Effector memory CD4-positive, alpha-beta T cell (primary cell): Measurements from ENCODE around the gene ITGA7.

Source experiments
- DNase-seq, 3 donors: peaks; one replicate each; pipeline ENCODE4 v3.0.0-alpha.2; 2020
- H3K27ac ChIP-seq: 2 replicates; pipeline ENCODE4 v1.7.0; 2013; ENCODE audit warnings: mild to moderate bottlenecking, low read length, moderate library complexity; ENCODE audit not compliant: insufficient read depth, poor library complexity, severe bottlenecking
- H3K27me3 ChIP-seq: replicated peaks from 2 replicates; pipeline ENCODE4 v1.7.0; 2013; ENCODE audit warnings: mild to moderate bottlenecking, low read length; ENCODE audit not compliant: insufficient read depth, control insufficient read depth, poor library complexity, severe bottlenecking
- H3K36me3 ChIP-seq: 2 replicates; pipeline ENCODE4 v1.7.0; 2013; ENCODE audit warnings: mild to moderate bottlenecking, low read length, moderate library complexity; ENCODE audit not compliant: control insufficient read depth, insufficient read depth
- H3K4me1 ChIP-seq: 2 replicates; pipeline ENCODE4 v1.7.0; 2013; ENCODE audit warnings: low read length, mild to moderate bottlenecking; ENCODE audit not compliant: control insufficient read depth, insufficient read depth, poor library complexity, severe bottlenecking
- H3K4me3 ChIP-seq: 2 replicates; pipeline ENCODE4 v1.7.0; 2013; ENCODE audit warnings: low read length, low read depth, mild to moderate bottlenecking; ENCODE audit not compliant: insufficient read depth, poor library complexity, severe bottlenecking
- H3K9me3 ChIP-seq: 2 replicates; pipeline ENCODE4 v1.7.0; 2013; ENCODE audit warnings: mild to moderate bottlenecking, low read length, moderate library complexity; ENCODE audit not compliant: control insufficient read depth

ITGA7 gene

DNA sequence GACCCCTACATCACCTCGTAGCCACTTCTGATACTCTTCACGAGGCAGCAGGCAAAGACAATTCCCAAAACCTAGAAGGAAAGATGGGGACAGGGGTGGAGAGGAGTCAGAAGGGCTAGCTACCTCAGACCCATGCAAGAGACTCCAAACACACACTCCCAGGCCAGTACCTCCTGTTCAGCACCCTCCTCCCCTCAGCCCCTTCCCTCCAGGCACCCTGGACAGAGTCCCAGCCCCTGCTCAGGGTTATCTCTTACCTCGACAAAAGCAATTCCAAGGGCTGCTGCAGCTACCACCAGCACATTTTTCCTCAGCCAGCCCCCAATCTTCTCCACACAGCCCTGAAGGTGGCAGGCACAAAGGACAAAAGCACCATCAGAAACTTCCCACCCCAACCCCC, 17.9 kb upstream of the ITGA7 start:
- H3K4me3 ChIP-seq, result no peak overlapping the region
- H3K27ac ChIP-seq, result no peak overlapping the region
- H3K4me1 ChIP-seq, result peaks cover 26% of the 10 kb centered on the region
- no peaks in the 10 kb centered on the region for H3K27me3 ChIP-seq
- no peaks in the 10 kb centered on the region for H3K9me3 ChIP-seq
- H3K36me3 ChIP-seq, result no peaks in the 10 kb centered on the region
- DNase-seq, result no peak

DNA sequence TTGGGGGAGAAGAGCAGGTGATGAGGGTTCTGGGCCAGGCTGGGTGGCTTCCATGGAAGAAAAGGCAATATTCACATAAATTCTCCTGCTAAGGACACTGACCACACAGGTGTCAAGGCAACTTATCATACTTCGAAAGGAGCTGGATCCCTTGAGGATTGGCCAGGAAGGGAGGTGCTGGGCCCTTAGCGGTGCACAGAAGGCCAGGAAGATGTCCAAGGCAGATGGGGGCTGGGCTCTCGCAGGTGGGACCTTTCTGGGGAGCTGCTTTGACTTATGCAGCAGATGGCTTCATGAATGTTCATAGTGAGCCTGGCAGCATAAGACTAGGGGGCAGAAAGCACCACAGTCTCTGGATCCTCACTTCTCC, 17.2 kb upstream of the ITGA7 start:
- H3K4me1 ChIP-seq, result peaks cover 23% of the 10 kb centered on the region
- no peak overlapping the region for H3K4me3 ChIP-seq
- H3K27me3 ChIP-seq, result no peaks in the 10 kb centered on the region
- DNase-seq, result no peak
- H3K36me3 ChIP-seq, result peaks cover 4% of the 10 kb centered on the region
- H3K27ac ChIP-seq, result no peak overlapping the region
- H3K9me3 ChIP-seq, result no peaks in the 10 kb centered on the region

DNA sequence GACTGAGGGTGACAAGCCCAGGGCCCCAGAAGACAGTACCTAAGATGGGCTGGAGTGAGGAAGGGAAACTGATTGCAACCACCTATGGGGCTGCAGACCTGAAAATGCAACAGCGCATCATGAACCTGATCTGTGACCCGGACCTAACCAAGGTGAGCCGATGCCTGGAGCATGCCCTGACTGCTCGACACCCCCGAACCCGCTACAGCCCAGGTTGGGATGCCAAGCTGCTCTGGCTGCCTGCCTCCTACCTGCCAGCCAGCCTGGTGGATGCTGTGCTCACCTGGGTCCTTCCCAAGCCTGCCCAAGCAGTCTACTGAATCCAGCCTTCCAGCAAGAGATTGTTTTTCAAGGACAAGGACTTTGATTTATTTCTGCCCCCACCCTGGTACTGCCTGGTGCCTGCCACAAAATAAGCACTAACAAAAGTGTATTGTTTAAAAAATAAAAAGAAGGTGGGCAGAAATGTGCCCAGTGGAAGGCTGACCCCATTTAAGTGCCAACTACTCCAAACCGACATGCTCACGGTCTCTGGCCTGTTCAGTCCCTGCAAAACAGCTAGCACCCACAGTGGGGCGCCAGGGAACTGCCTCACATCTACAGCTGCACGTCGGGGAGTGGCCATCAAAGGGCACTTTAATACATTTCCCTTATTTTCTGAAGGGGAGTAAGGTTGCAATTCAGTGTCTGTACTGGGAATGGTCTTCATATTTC, 16.7 kb upstream of the ITGA7 start:
- Histone ChIP-seq H3K27ac (no peak overlapping the region), H3K36me3 (peaks cover 10% of the 10 kb centered on the region)

DNA sequence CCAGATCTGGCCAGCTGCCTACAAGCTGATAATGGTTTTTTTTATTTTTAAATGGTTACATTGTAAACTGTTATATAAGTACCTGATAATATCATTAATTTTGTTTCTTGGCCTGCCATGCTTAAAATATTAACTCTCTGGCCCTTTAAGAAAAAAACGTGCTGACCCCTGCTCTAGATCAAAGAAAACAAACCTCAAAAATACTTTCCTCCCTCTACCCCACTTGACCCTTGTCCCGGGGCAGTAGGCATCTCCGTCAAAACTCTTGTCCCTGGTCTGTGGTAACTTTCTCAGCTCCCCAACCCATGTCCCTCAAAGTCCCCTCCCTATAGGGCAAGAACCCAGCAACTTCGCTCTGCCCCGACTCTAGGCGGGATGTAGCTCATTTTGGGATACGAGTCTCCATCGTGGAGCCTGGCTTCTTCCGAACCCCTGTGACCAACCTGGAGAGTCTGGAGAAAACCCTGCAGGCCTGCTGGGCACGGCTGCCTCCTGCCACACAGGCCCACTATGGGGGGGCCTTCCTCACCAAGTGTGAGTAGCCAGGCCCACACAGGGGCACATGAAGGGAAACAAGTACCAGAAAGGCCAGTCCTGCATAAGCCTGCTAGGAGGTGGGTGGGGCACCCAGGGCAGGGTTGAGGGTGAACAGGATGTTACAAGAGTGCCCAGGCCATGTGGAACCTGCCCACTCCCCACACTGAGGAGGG, 16.0 kb upstream of the ITGA7 start:
- H3K4me3 ChIP-seq, result no peak overlapping the region
- no peaks in the 10 kb centered on the region for H3K27me3 ChIP-seq
- DNase-seq, result no peak
- H3K27ac ChIP-seq, result no peak overlapping the region
- H3K36me3 ChIP-seq, result peaks cover 16% of the 10 kb centered on the region
- peaks cover 18% of the 10 kb centered on the region for H3K4me1 ChIP-seq
- no peaks in the 10 kb centered on the region for H3K9me3 ChIP-seq

More for the DNA sequence above, 16.7 kb upstream of the ITGA7 start:
- Histone ChIP-seq H3K4me1 (peaks cover 18% of the 10 kb centered on the region), H3K9me3 (no peaks in the 10 kb centered on the region), H3K4me3 (no peak overlapping the region), H3K27me3 (no peaks in the 10 kb centered on the region)
- DNase-seq, result peak; percentile 34 to 48 (median 40)

DNA sequence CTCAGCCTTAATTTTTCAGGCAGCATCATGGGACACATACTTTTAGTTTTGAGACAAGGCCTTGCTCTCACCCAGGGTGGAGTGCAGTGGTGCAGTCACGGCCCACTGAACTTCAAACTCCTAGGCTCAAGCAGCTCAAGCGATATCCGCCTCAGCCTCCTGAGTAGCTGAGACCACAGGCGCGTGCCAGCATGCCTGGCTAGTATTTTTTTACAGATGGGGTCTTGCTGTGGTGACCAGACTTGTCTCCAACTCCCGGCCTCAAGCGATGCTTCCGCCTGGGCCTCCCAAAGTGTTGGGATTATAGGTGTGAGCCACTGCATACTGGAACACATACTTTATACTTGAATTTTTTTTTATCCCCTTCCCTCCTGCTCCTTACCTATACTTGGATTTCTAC, 15.2 kb upstream of the ITGA7 start:
- no peak overlapping the region for H3K27ac ChIP-seq
- no peaks in the 10 kb centered on the region for H3K9me3 ChIP-seq
- H3K4me3 ChIP-seq, result no peak overlapping the region
- DNase-seq, result no peak
- peaks cover 14% of the 10 kb centered on the region for H3K4me1 ChIP-seq
- no peaks in the 10 kb centered on the region for H3K27me3 ChIP-seq
- peaks cover 16% of the 10 kb centered on the region for H3K36me3 ChIP-seq

DNA sequence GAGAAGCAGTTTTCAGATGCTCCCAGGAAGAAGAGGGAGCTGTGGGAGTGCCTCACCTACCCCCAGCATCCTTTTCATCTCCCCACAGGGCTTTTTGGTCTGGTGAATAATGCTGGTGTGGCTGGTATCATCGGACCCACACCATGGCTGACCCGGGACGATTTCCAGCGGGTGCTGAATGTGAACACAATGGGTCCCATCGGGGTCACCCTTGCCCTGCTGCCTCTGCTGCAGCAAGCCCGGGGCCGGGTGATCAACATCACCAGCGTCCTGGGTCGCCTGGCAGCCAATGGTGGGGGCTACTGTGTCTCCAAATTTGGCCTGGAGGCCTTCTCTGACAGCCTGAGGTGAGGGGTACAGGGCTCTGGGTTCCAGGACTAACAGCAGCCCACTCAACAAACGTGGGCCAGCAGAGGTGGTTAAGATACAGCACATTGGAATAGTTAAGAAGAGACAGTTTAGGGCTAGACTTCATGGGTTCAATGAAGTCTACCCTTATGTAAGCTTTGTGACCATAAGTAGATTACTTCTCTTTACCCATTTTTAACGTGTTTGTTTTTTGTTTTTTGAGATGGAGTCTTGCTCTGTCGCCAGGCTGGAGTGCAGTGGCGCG, 14.0 kb upstream of the ITGA7 start:
- H3K27ac ChIP-seq, result no peak overlapping the region
- no peak overlapping the region for H3K4me3 ChIP-seq

DNA sequence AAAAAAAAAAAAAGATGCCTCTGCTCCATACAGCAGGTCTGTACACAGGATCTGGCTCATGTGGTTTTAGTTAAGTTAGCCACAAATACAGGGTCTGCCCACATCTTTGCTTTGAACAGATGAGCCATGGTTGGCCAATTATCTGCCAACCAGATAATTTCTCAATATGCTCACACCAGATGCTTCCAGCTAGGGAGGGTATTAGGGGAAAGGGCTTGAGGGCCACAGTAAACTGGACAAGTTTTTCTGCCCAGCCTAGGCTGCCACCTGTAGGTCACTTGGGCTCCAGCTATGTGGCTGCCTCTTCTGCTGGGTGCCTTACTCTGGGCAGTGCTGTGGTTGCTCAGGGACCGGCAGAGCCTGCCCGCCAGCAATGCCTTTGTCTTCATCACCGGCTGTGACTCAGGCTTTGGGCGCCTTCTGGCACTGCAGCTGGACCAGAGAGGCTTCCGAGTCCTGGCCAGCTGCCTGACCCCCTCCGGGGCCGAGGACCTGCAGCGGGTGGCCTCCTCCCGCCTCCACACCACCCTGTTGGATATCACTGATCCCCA, 13.3 kb upstream of the ITGA7 start:
- H3K36me3 ChIP-seq, result peaks cover 16% of the 10 kb centered on the region

More for the DNA sequence above, 14.0 kb upstream of the ITGA7 start:
- Histone ChIP-seq H3K4me1 (peaks cover 12% of the 10 kb centered on the region), H3K9me3 (no peaks in the 10 kb centered on the region), H3K36me3 (peaks cover 16% of the 10 kb centered on the region), H3K27me3 (no peaks in the 10 kb centered on the region)
- DNase-seq, result no peak

DNA sequence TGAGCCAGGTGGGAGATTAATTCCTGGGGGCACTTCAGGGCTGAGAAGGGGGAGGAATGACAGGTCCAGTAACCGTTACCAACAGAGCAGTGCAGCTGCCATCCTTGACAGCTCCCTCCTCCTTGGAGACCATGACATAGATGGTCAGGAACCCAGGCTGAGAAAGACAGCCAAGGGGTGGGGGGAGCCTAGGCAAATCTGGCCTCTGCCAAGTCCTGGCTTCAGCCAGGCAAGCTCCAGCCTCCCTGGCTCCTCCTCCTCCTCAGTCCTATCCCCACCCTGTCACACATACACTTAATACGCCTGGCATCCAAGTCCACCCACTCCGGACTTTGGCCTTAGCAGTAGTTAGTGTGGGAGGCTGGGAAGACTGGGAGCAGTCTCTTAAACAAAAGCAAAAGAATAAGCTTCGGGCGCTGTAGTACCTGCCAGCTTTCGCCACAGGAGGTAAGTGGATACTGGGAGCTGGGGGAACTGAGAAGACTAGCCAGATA, 12.4 kb upstream of the ITGA7 start, which contains the start of gene RDH5:
TSS of gene RDH5 (plus strand) at position 323 of the 494 bp plus-strand sequence. CDS start 792 bp downstream, outside the sequence.
- DNase-seq, result no peak
- H3K4me3 ChIP-seq, result no peak within 1 kb of the TSS
- H3K9me3 ChIP-seq, result no peaks in the 10 kb centered on the region
- no peak within 1 kb of the TSS for H3K27ac ChIP-seq
- H3K27me3 ChIP-seq, result no peaks in the 10 kb centered on the region
- H3K36me3 ChIP-seq, result peaks cover 16% of the 10 kb centered on the region
- peaks cover 21% of the 10 kb centered on the region for H3K4me1 ChIP-seq

More for the DNA sequence above, 13.3 kb upstream of the ITGA7 start:
- Histone ChIP-seq H3K4me1 (peaks cover 15% of the 10 kb centered on the region), H3K9me3 (no peaks in the 10 kb centered on the region), H3K27me3 (no peaks in the 10 kb centered on the region), H3K4me3 (no peak overlapping the region), H3K27ac (no peak overlapping the region)
- no peak for DNase-seq

DNA sequence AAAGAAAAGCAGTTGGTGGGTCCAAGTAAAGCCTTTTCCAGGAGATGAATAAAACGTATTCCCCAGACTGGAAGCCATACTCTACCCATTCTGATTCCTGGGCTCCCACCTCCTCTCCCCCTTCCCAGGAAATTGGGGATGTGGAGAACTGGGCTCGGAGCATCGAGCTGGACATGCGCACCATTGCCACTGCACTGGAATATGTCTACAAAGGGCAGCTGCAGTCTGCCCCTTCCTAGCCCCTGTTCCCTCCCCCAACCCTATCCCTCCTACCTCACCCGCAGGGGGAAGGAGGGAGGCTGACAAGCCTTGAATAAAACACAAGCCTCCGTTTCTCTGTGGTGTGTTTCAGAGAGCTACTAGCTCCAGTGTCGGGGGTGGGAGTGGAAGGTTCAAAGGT, 11.7 kb upstream of the ITGA7 start:
- DNase-seq, result no peak
- Histone ChIP-seq H3K27ac (no peak overlapping the region), H3K4me1 (peaks cover 21% of the 10 kb centered on the region), H3K4me3 (no peak overlapping the region), H3K9me3 (no peaks in the 10 kb centered on the region), H3K36me3 (peaks cover 16% of the 10 kb centered on the region), H3K27me3 (no peaks in the 10 kb centered on the region)
